HepG2 (cell line): ENCODE results near the gene SEMA4B.

Experiments used
- AHDC1 ChIP-seq: sonication (generic); formaldehyde crosslinking; IDR thresholded peaks from 2 replicates; pipeline ENCODE4 v1.5.1; 2020; ENCODE audit warnings: mild to moderate bottlenecking, missing genetic modification reagents, borderline replicate concordance
- BRD4 ChIP-seq: sonication (generic); formaldehyde crosslinking; IDR thresholded peaks from 2 replicates; pipeline ENCODE4 v1.4.0; 2020; ENCODE audit warnings: missing genetic modification reagents
- CTCF ChIP-seq: sonication (generic); formaldehyde crosslinking; IDR thresholded peaks from 2 replicates; pipeline ENCODE4 v1.5.0; 2020; ENCODE audit warnings: mild to moderate bottlenecking, missing genetic modification reagents, moderate library complexity
- FOXA1 ChIP-seq, 2 experiments: fragments of 450-650 bp in 1 of 2; sonication (generic) in 1 of 2; formaldehyde crosslinking in 1 of 2; IDR thresholded peaks; 2 replicates each; pipeline versions ENCODE4 v1.4.0 to v1.6.1; 2016 to 2020; ENCODE audit warnings: missing genetic modification reagents in 1 of 2
- FOXP1 ChIP-seq, 2 experiments: fragments of 450-650 bp in 1 of 2; IDR thresholded peaks; 2 replicates each; pipeline ENCODE4 v1.6.1; 2017 to 2018; ENCODE audit warnings: antibody characterized with exemption in 1 of 2
- HNF4G ChIP-seq, 2 experiments: sonication (generic) in 1 of 2; formaldehyde crosslinking in 1 of 2; IDR thresholded peaks; 2 replicates each; pipeline versions ENCODE4 v1.4.0 to v1.6.1; 2011 to 2020; ENCODE audit warnings: borderline replicate concordance in 2 of 2, low read depth in 2 of 2, mild to moderate bottlenecking in 2 of 2, low read length in 1 of 2, missing genetic modification reagents in 1 of 2, moderate library complexity in 1 of 2
- IRX3 ChIP-seq: sonication (generic); formaldehyde crosslinking; IDR thresholded peaks from 2 replicates; pipeline ENCODE4 v1.8.1; 2023; ENCODE audit warnings: mild to moderate bottlenecking, low read depth, missing genetic modification reagents, borderline replicate concordance
- KDM6A ChIP-seq: IDR thresholded peaks from 2 replicates; pipeline ENCODE4 v1.6.1; 2016; ENCODE audit warnings: low read depth
- NR2C2 ChIP-seq: sonication (generic); formaldehyde crosslinking; IDR thresholded peaks from 2 replicates; pipeline ENCODE4 v1.4.0; 2020; ENCODE audit warnings: missing genetic modification reagents, mild to moderate bottlenecking, moderate library complexity, borderline replicate concordance
- TAF1 ChIP-seq: sonication (generic); formaldehyde crosslinking; IDR thresholded peaks from 2 replicates; pipeline ENCODE4 v1.4.0; 2020; ENCODE audit warnings: missing genetic modification reagents
- ZBTB43 ChIP-seq: sonication (generic); formaldehyde crosslinking; conservative IDR thresholded peaks from 2 replicates; pipeline ENCODE4 v1.4.0; 2020; ENCODE audit warnings: missing genetic modification reagents
- ZNF281 ChIP-seq: sonication (generic); formaldehyde crosslinking; IDR thresholded peaks from 2 replicates; pipeline ENCODE4 v1.4.0; 2020; ENCODE audit warnings: missing genetic modification reagents, borderline replicate concordance
- ZNF782 ChIP-seq: sonication (generic); formaldehyde crosslinking; IDR thresholded peaks from 2 replicates; pipeline ENCODE4 v1.4.0; 2020; ENCODE audit warnings: missing genetic modification reagents, mild to moderate bottlenecking, borderline replicate concordance

GRCh38 chr15:90231028-90232017 is 30.2 kb downstream of the SEMA4B start:
- TF ChIP-seq BRD4 (CRISPR knock-in tag) = no peak
- no peak for TF ChIP-seq CTCF
- TF ChIP-seq TAF1 (CRISPR knock-in tag) = no peak
- no peak for TF ChIP-seq FOXA1 (IDR thresholded peaks at IDR 0.05)
- no peak for TF ChIP-seq FOXA1 (CRISPR knock-in tag; IDR thresholded peaks at IDR 0.05)
- no peak for TF ChIP-seq ZNF782 (CRISPR knock-in tag)
- no peak for TF ChIP-seq ZBTB43 (CRISPR knock-in tag)
- TF ChIP-seq HNF4G (IDR thresholded peaks at IDR 0.05; ENCODE audit: borderline replicate concordance, low read depth, low read length) = no peak
- no peak for TF ChIP-seq HNF4G (CRISPR knock-in tag; IDR thresholded peaks at IDR 0.05; ENCODE audit: borderline replicate concordance, low read depth)
- TF ChIP-seq ZNF281 (CRISPR knock-in tag) = no peak
- no peak for TF ChIP-seq KDM6A
- TF ChIP-seq IRX3 = no peak
- TF ChIP-seq NR2C2 (CRISPR knock-in tag) = no peak
- TF ChIP-seq FOXP1 (IDR thresholded peaks at IDR 0.05) = no peak
- TF ChIP-seq FOXP1 (CRISPR knock-in tag; IDR thresholded peaks at IDR 0.05) = no peak
- no peak for TF ChIP-seq AHDC1 (CRISPR knock-in tag)
